GM12878 (cell line): ENCODE measurements around the gene MAGEA11. TPM values are rescaled to one million over a fixed set of nuclear protein-coding genes. Genes with fewer than 3 reads are reported as not detected.
A peak's percentile ranks its signal among the peaks of the same experiment; 100 is the strongest.
"Not testable (repeated sequence)": the region's sequence is repeated elsewhere in the genome, so short reads cannot be mapped to it uniquely, and the experiment has no call there.

ENCODE experiments used
- ATAC-seq: fragments of 200-7000 bp; cut with Tn5 transposase; 3 replicates; pipeline ENCODE4 v1.9.1; 2020; ENCODE audit warnings: mild to moderate bottlenecking, moderate library complexity
- BruUV-seq: library from RNA; stranded (reverse); fragments of 400-500 nt; replicated peaks from 2 replicates; lab custom pipeline; 2021; lab: Mats Ljungman, UMichigan
- CTCF ChIA-PET: fragments of 300-600 bp; sonication (Branson Sonifier 250); formaldehyde crosslinking; extraction: SDS; loops from one replicate; lab custom pipeline; 2021; ENCODE audit warnings: inconsistent platforms; lab: Yijun Ruan, JAX
- POLR2A ChIA-PET: fragments of 350-600 bp; formaldehyde crosslinking; extraction: SDS; loops from one replicate; lab custom pipeline; 2021; ENCODE audit warnings: inconsistent platforms; lab: Charles Lee
- RAD21 ChIA-PET: fragments of 300-600 bp; sonication (Branson Sonifier 250); formaldehyde crosslinking; loops from one replicate; lab custom pipeline; 2023; ENCODE audit warnings: antibody characterized with exemption; ENCODE audit not compliant: unreplicated experiment; lab: Charles Lee
- SMC1A ChIA-PET: fragments of 300-600 bp; sonication (Branson Sonifier 250); formaldehyde crosslinking; loops from one replicate; lab custom pipeline; 2023; ENCODE audit not compliant: unreplicated experiment, uncharacterized antibody; lab: Charles Lee
- DNase-seq: peaks from one replicate; pipeline ENCODE4 v3.0.0-alpha.2; 2011; ENCODE audit warnings: low read depth, low spot score
- FAIRE-seq: peaks from 3 replicates; lab custom pipeline; 2011; peaks lifted over from hg19 to GRCh38; lab: Jason Lieb, UNC
- H2AFZ ChIP-seq: 2 replicates; pipeline ENCODE4 v1.6.0; 2011; ENCODE audit warnings: low read depth, low read length, control low read depth; ENCODE audit not compliant: control insufficient read depth
- H3K27ac ChIP-seq: 2 replicates; pipeline ENCODE4 v1.5.1; 2011; ENCODE audit warnings: control low read depth; ENCODE audit not compliant: control insufficient read depth, insufficient read depth
- H3K27me3 ChIP-seq, 2 experiments: replicated peaks in 1 of 2; 2 replicates each; pipeline versions ENCODE4 v1.6.0 to v1.6.1; 2011; ENCODE audit warnings: low read length in 1 of 2; ENCODE audit not compliant: control insufficient read depth in 2 of 2, insufficient read depth in 2 of 2
- H3K36me3 ChIP-seq, 2 experiments: 2 replicates each; pipeline ENCODE4 v1.5.1; 2011; ENCODE audit warnings: low read length in 1 of 2; ENCODE audit not compliant: control insufficient read depth in 2 of 2, insufficient read depth in 2 of 2
- H3K4me1 ChIP-seq: 2 replicates; pipeline ENCODE4 v1.6.1; 2011; ENCODE audit warnings: mild to moderate bottlenecking, low read length, moderate library complexity, mixed read lengths; ENCODE audit not compliant: control insufficient read depth, insufficient read depth
- H3K4me2 ChIP-seq: 2 replicates; pipeline ENCODE4 v1.6.0; 2011; ENCODE audit warnings: control low read depth; ENCODE audit not compliant: control insufficient read depth, insufficient read depth
- H3K4me3 ChIP-seq: fragments of 200-600 bp; sonication (generic); 2 replicates; pipeline ENCODE4 v1.5.1; 2016
- H3K79me2 ChIP-seq: 2 replicates; pipeline ENCODE4 v1.6.0; 2011; ENCODE audit warnings: low read length; ENCODE audit not compliant: control insufficient read depth, insufficient read depth
- H3K9ac ChIP-seq: 2 replicates; pipeline ENCODE4 v1.8.0; 2011; ENCODE audit warnings: low read length, control low read depth, mixed read lengths; ENCODE audit not compliant: control insufficient read depth, insufficient read depth
- H3K9me3 ChIP-seq: replicated peaks from 3 replicates; pipeline ENCODE4 v1.5.1; 2011; ENCODE audit warnings: mild to moderate bottlenecking, low read length; ENCODE audit not compliant: control insufficient read depth, insufficient read depth
- H4K20me1 ChIP-seq: 2 replicates; pipeline ENCODE4 v1.6.0; 2011; ENCODE audit not compliant: control insufficient read depth, insufficient read depth
- CHD1 ChIP-seq: IDR thresholded peaks from 2 replicates; pipeline ENCODE4 v1.6.1; 2012; ENCODE audit warnings: low read depth, low read length, improper control_type of control experiment
- IRF4 ChIP-seq: IDR thresholded peaks from 2 replicates; pipeline ENCODE4 v1.6.1; 2011; ENCODE audit warnings: low read depth, low read length
- SPI1 ChIP-seq: IDR thresholded peaks from 2 replicates; pipeline ENCODE4 v1.6.1; 2011; ENCODE audit warnings: low read depth, mild to moderate bottlenecking, low read length, moderate library complexity, borderline replicate concordance; ENCODE audit not compliant: insufficient read depth
- WGBS: methylation state at CpG from one replicate; pipeline ENCODE4 v1.1.6; 2016; ENCODE audit warnings: low lambda C conversion rate; ENCODE audit not compliant: insufficient replicate concordance, insufficient coverage; ENCODE audit errors: missing lambda C conversion rate; 5-methylcytosine and 5-hydroxymethylcytosine counted together
- in situ Hi-C: fragments of 300-500 bp; cut with MboI; formaldehyde crosslinking; loops from 9 replicates; pipeline ENCODE4 v1.14.3; 2018; ENCODE audit warnings: mixed read lengths
- intact Hi-C: fragments of 100-400 bp; cut with micrococcal nuclease; formaldehyde crosslinking; loops from one replicate; pipeline ENCODE4 v1.14.2; 2022; ENCODE audit not compliant: unreplicated experiment
- polyA plus RNA-seq, 11 experiments: library from polyadenylated mRNA; depleted of rRNA in 4 of 11; unstranded in 6 of 11; stranded (reverse) in 5 of 11; fragments of >200 nt; fragmentation: Nextera tagmentation in 4 of 11; fragmentation: Illumina TruSeq in 1 of 11; extraction: Ambion mirVana in 4 of 11; extraction: Trizol in 1 of 11; gene quantifications; 1 replicate in 1 of 11; 2 replicates in 10 of 11; pipeline versions ENCODE4 v1.2.1 to v1.2.3, GENCODE V29; 2011 to 2016; ENCODE audit warnings: inconsistent platforms in 2 of 11, missing spikeins in 2 of 11, low read depth in 1 of 11
- total RNA-seq, 4 experiments: library from RNA; depleted of rRNA in 3 of 4; stranded (reverse); fragments of >200 nt in 3 of 4; fragmentation: Illumina TruSeq in 1 of 4; extraction: Trizol in 1 of 4; gene quantifications; 2 replicates each; pipeline versions ENCODE4 v1.2.1 to v1.2.3, GENCODE V29; 2013 to 2021

MAGEA11 gene
- total and polyA plus RNA-seq, 10 of the 15 experiments (the other 5 are each of a cell fraction or from before 2014, with no cell fraction given), result 0.07 TPM; not detected in 9

DNA sequence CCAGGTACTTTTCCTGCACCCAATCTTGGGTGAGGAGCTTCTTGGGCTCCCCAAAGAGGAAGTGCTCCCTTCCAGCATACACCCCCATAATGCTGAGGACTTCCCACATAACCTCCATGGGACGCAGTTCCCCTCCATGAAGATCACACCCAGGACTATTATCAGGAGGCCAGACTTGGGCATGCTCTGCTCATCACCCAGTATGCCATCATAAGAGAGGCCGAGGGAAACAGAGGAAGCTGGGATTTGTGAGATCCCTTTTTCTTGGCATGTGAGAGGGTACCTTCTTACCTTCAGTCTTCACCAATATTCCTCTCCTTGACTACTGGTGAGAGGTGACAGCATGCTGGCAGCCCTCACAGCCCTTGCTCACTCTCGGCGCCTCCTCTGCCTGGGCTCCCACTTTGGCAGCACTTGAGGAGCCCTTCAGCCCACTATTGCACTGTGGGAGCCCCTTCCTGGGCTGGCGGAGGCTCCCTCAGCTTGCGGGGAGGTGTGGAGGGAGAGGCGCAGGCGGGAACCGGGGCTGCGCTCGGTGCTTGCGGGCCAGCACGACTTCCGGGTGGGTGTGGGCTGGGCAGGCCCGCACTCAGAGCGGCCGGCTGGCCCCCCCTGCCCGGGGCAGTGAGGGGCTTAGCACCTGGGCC is 46.3 kb downstream of the MAGEA11 start:
- Histone ChIP-seq H3K79me2 (no peaks in the 10 kb centered on the region), H3K27ac (no peak overlapping the region), H3K9ac (no peak overlapping the region)
- WGBS, result 68% methylated on average over 16 of the region's 18 CpGs
- in situ Hi-C loops, result no loop called here
- CTCF ChIA-PET, result no interaction called here
- TF ChIP-seq CHD1, result no peak
- no peak for TF ChIP-seq IRF4
- 0 out of 2 replicates have a peak, but pooled peaks have one; percentile 2 for TF ChIP-seq SPI1
- TF ChIP-seq, all 136 proteins: peak for 1
- H3K27me3 ChIP-seq, result no peaks in the 10 kb centered on the region
- H3K9me3 ChIP-seq, result no peaks in the 10 kb centered on the region; the same call in 2 of the 3 replicates
- RAD21 ChIA-PET, result no interaction called here
- H3K4me2 ChIP-seq, result no peak overlapping the region
- FAIRE-seq (no peak), ATAC-seq (no peak), DNase-seq (no peak)
- no peak overlapping the region for H2AFZ ChIP-seq
- no TSS peak for BruUV-seq
- intact Hi-C loops, result loop anchor here (10.0 kb wide), 2 partner anchors 57 to 63 kb away; no protein-coding TSS in a partner anchor
- no peaks in the 10 kb centered on the region for H3K4me1 ChIP-seq
- SMC1A ChIA-PET, result no interaction called here
- no peak overlapping the region for H3K4me3 ChIP-seq
- H3K36me3 ChIP-seq, result no peaks in the 10 kb centered on the region
- H4K20me1 ChIP-seq, result no peaks in the 10 kb centered on the region
- POLR2A ChIA-PET, result no interaction called here

DNA sequence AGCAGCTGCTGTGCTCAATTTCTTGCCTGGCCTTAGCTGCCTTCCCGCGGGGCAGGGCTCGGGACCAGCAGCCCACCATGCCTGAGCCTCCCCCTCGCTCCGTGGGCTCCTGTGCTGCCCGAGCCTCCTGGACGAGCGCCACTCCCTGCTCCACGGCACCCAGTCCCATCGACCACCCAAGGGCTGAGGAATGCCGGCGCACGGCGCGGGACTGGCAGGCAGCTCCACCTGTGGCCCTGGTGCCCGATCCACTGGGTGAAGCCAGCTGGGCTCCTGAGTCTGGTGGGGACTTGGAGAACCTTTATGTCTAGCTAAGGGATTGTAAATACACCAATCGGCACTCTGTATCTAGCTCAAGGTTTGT is 46.8 kb downstream of the MAGEA11 start:
- H3K4me3 ChIP-seq, H3K27me3 ChIP-seq, H3K79me2 ChIP-seq, DNase-seq, H3K36me3 ChIP-seq, H4K20me1 ChIP-seq, SMC1A ChIA-PET, FAIRE-seq, CTCF ChIA-PET, BruUV-seq, in situ Hi-C loops, ATAC-seq, H3K4me2 ChIP-seq, H3K9me3 ChIP-seq, H3K9ac ChIP-seq, H3K27ac ChIP-seq, H3K4me1 ChIP-seq, POLR2A ChIA-PET, H2AFZ ChIP-seq, RAD21 ChIA-PET: not testable (repeated sequence)
- intact Hi-C loops, result loop anchor here (10.0 kb wide), 2 partner anchors 56 to 64 kb away; no protein-coding TSS in a partner anchor
- 74% methylated on average over 16 of the region's 17 CpGs for WGBS
